ENCODE measurements around the gene GTPBP10.

DNA sequence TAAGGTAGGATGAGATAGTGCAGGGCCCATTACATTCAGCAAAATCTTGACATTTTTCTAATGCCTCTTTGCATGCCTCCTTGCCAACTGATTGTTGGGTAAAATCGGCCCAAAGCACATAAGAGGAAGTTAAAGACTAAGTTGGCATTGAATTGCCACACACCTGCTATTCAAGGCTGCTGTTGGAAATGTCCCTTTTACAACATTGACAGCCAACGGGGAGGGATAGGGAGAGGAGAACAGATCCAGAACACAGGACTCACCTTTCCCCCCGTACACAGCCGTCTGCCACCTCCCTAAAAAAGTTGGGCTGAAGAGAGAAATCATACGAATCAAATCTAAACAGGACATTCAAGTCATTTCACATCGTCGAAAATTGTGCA is 26.1 kb upstream of the GTPBP10 start:
- TF ChIP-seq CTCF (IDR thresholded peaks at IDR 0.05) (no peak), EZH2 (IDR thresholded peaks at IDR 0.05; ENCODE audit: borderline replicate concordance, insufficient read depth, low read depth, low read length, poor library complexity, severe bottlenecking) (no peak)
